ENCODE measurements around the gene HSPB6.

The HSPB6 gene

GRCh38 chr19:35760711-35761349 lies 4.0 kb upstream of the HSPB6 start:
- H3K4ac ChIP-seq (ENCODE audit: low read length) = no peak overlapping the region
- H2BK120ac ChIP-seq (ENCODE audit: low read depth, low read length) = no peak overlapping the region
- H3K23ac ChIP-seq (ENCODE audit: low read depth, low read length, poor library complexity) = no peak overlapping the region
- no peak overlapping the region for H2BK12ac ChIP-seq (ENCODE audit: low read length)
- no peak for DNase-seq (ENCODE audit: low spot score)
- H3K9ac ChIP-seq (ENCODE audit: low read depth, low read length, poor library complexity) = no peak overlapping the region
- no CpG with 5 or more reads among the region's 4 CpGs for WGBS, 2 donors (ENCODE audit: extremely low coverage in 2 of 2, insufficient read length in 2 of 2, insufficient replicate concordance in 1 of 2)
- H3K18ac ChIP-seq (ENCODE audit: low read length) = no peak overlapping the region
- H2AK5ac ChIP-seq (ENCODE audit: low read depth, low read length) = no peak overlapping the region
- no peak overlapping the region for H3K14ac ChIP-seq (ENCODE audit: low read length)
- peaks cover 32 to 58% of the 10 kb centered on the region in 2 donors for H3K36me3 ChIP-seq (replicated peaks in 1 of 2; ENCODE audit: control insufficient read depth in 2 of 2, insufficient read depth in 2 of 2, low read length in 2 of 2)
- H3K4me1 ChIP-seq (ENCODE audit: control insufficient read depth in 2 of 2, insufficient read depth in 1 of 2, low read depth in 1 of 2, low read length in 2 of 2) = peaks cover 12 to 16% of the 10 kb centered on the region in 2 donors
- H3K27me3 ChIP-seq (ENCODE audit: control insufficient read depth in 3 of 3, insufficient read depth in 3 of 3, low read depth in 1 of 3, low read length in 3 of 3) = peaks cover 0 to 4% (median 2%) of the 10 kb centered on the region in 3 experiments
- H3K4me3 ChIP-seq (ENCODE audit: low read length in 2 of 2) = no peak overlapping the region
- H3K27ac ChIP-seq (replicated peaks; ENCODE audit: low read length) = no peak overlapping the region
- H4K91ac ChIP-seq (ENCODE audit: low read depth, low read length, poor library complexity) = no peak overlapping the region
- no peak overlapping the region for H2BK15ac ChIP-seq (ENCODE audit: low read length)
- H2AFZ ChIP-seq (ENCODE audit: low read length) = no peak overlapping the region
- H3K9me3 ChIP-seq (replicated peaks in 1 of 2; ENCODE audit: control insufficient read depth in 2 of 2, insufficient read depth in 1 of 2, low read depth in 1 of 2, low read length in 2 of 2) = no peaks in the 10 kb centered on the region
- H4K8ac ChIP-seq (ENCODE audit: low read depth, low read length) = no peak overlapping the region
- no peak overlapping the region for H2BK5ac ChIP-seq (ENCODE audit: low read length)
- no peak overlapping the region for H3K4me2 ChIP-seq (ENCODE audit: insufficient read depth, low read length, poor library complexity, severe bottlenecking)
- H3K79me1 ChIP-seq (ENCODE audit: low read depth, low read length) = peaks cover 18% of the 10 kb centered on the region

GRCh38 chr19:35759697-35760096 lies 2.9 kb upstream of the HSPB6 start:
- WGBS, 2 donors (ENCODE audit: extremely low coverage in 2 of 2, insufficient read length in 2 of 2, insufficient replicate concordance in 1 of 2) = no CpG with 5 or more reads among the region's 2 CpGs
- H4K91ac ChIP-seq (ENCODE audit: low read depth, low read length, poor library complexity) = no peak overlapping the region
- DNase-seq (ENCODE audit: low spot score) = no peak
- no peak overlapping the region for H2AFZ ChIP-seq (ENCODE audit: low read length)
- no peak overlapping the region for H4K8ac ChIP-seq (ENCODE audit: low read depth, low read length)
- H2BK15ac ChIP-seq (ENCODE audit: low read length) = no peak overlapping the region
- H2AK5ac ChIP-seq (ENCODE audit: low read depth, low read length) = no peak overlapping the region
- H2BK120ac ChIP-seq (ENCODE audit: low read depth, low read length) = no peak overlapping the region
- H3K27me3 ChIP-seq (ENCODE audit: control insufficient read depth in 3 of 3, insufficient read depth in 3 of 3, low read depth in 1 of 3, low read length in 3 of 3) = peaks cover 0 to 13% (median 3%) of the 10 kb centered on the region in 3 experiments
- H3K4me2 ChIP-seq (ENCODE audit: insufficient read depth, low read length, poor library complexity, severe bottlenecking) = no peak overlapping the region
- H3K14ac ChIP-seq (ENCODE audit: low read length) = no peak overlapping the region
- no peak overlapping the region for H3K23ac ChIP-seq (ENCODE audit: low read depth, low read length, poor library complexity)
- H2BK5ac ChIP-seq (ENCODE audit: low read length) = no peak overlapping the region
- peak overlapping the region; percentile 16 for H3K9ac ChIP-seq (ENCODE audit: low read depth, low read length, poor library complexity)
- H3K27ac ChIP-seq (replicated peaks; ENCODE audit: low read length) = no peak overlapping the region
- peak overlapping the region in 1 of 2 donors; percentile 93 for H3K4me3 ChIP-seq (ENCODE audit: low read length in 2 of 2)
- H3K4me1 ChIP-seq (ENCODE audit: control insufficient read depth in 2 of 2, insufficient read depth in 1 of 2, low read depth in 1 of 2, low read length in 2 of 2) = peaks cover 12 to 24% of the 10 kb centered on the region in 2 donors
- H3K9me3 ChIP-seq (replicated peaks in 1 of 2; ENCODE audit: control insufficient read depth in 2 of 2, insufficient read depth in 1 of 2, low read depth in 1 of 2, low read length in 2 of 2) = no peaks in the 10 kb centered on the region
- no peak overlapping the region for H3K4ac ChIP-seq (ENCODE audit: low read length)
- peaks cover 16% of the 10 kb centered on the region for H3K79me1 ChIP-seq (ENCODE audit: low read depth, low read length)
- H3K36me3 ChIP-seq (replicated peaks in 1 of 2; ENCODE audit: control insufficient read depth in 2 of 2, insufficient read depth in 2 of 2, low read length in 2 of 2) = peaks cover 24 to 47% of the 10 kb centered on the region in 2 donors
- H3K18ac ChIP-seq (ENCODE audit: low read length) = no peak overlapping the region
- no peak overlapping the region for H2BK12ac ChIP-seq (ENCODE audit: low read length)

GRCh38 chr19:35757749-35758608 lies 1.1 kb upstream of the HSPB6 start, which contains the start of gene PROSER3:
Gene PROSER3, plus strand, starts transcription at chr19:35758176. Its CDS starts 40 bp downstream, at chr19:35758216.
- peak within 1 kb of the TSS; percentile 87 for H2BK5ac ChIP-seq (ENCODE audit: low read length)
- no peak within 1 kb of the TSS for H4K91ac ChIP-seq (ENCODE audit: low read depth, low read length, poor library complexity)
- peaks cover 12 to 24% of the 10 kb centered on the region in 2 donors for H3K4me1 ChIP-seq (ENCODE audit: control insufficient read depth in 2 of 2, insufficient read depth in 1 of 2, low read depth in 1 of 2, low read length in 2 of 2)
- H3K36me3 ChIP-seq (replicated peaks in 1 of 2; ENCODE audit: control insufficient read depth in 2 of 2, insufficient read depth in 2 of 2, low read length in 2 of 2) = peaks cover 26 to 51% of the 10 kb centered on the region in 2 donors
- H3K27me3 ChIP-seq (ENCODE audit: control insufficient read depth in 3 of 3, insufficient read depth in 3 of 3, low read depth in 1 of 3, low read length in 3 of 3) = peaks cover 0 to 13% (median 3%) of the 10 kb centered on the region in 3 experiments
- peak within 1 kb of the TSS; percentile 98 for H3K18ac ChIP-seq (ENCODE audit: low read length)
- H3K4me2 ChIP-seq (ENCODE audit: insufficient read depth, low read length, poor library complexity, severe bottlenecking) = peak within 1 kb of the TSS; percentile 83
- peak within 1 kb of the TSS; percentile 95 for H3K9ac ChIP-seq (ENCODE audit: low read depth, low read length, poor library complexity)
- peak within 1 kb of the TSS; percentile 97 for H2BK15ac ChIP-seq (ENCODE audit: low read length)
- H2BK12ac ChIP-seq (ENCODE audit: low read length) = peak within 1 kb of the TSS; percentile 58
- peak within 1 kb of the TSS; percentile 53 for H3K4ac ChIP-seq (ENCODE audit: low read length)
- H3K9me3 ChIP-seq (replicated peaks in 1 of 2; ENCODE audit: control insufficient read depth in 2 of 2, insufficient read depth in 1 of 2, low read depth in 1 of 2, low read length in 2 of 2) = no peaks in the 10 kb centered on the region
- peak within 1 kb of the TSS; percentile 82 for H4K8ac ChIP-seq (ENCODE audit: low read depth, low read length)
- peak within 1 kb of the TSS; percentile 91 for H3K27ac ChIP-seq (replicated peaks; ENCODE audit: low read length)
- H3K79me1 ChIP-seq (ENCODE audit: low read depth, low read length) = peaks cover 17% of the 10 kb centered on the region
- peak within 1 kb of the TSS; percentile 72 for H2BK120ac ChIP-seq (ENCODE audit: low read depth, low read length)
- DNase-seq (ENCODE audit: low spot score) = peak; percentile 98
- H3K4me3 ChIP-seq (ENCODE audit: low read length in 2 of 2) = peak within 1 kb of the TSS; percentile 93 to 99
- peak within 1 kb of the TSS; percentile 99 for H2AK5ac ChIP-seq (ENCODE audit: low read depth, low read length)
- WGBS, 2 donors (ENCODE audit: extremely low coverage in 2 of 2, insufficient read length in 2 of 2, insufficient replicate concordance in 1 of 2) = no CpG with 5 or more reads among the region's 53 CpGs
- peak within 1 kb of the TSS; percentile 56 for H3K14ac ChIP-seq (ENCODE audit: low read length)
- peak within 1 kb of the TSS; percentile 93 for H2AFZ ChIP-seq (ENCODE audit: low read length)
- peak within 1 kb of the TSS; percentile 90 for H3K23ac ChIP-seq (ENCODE audit: low read depth, low read length, poor library complexity)

All from neuronal stem cell (in vitro differentiated cells).